HL-60/S4 treated with phorbol 12-myristate 13-acetate at 8.2 ng/mL for 4 days and 3 days (cell line): ENCODE results near the gene WDR87.
"Not testable (repeated sequence)": the region's sequence is repeated elsewhere in the genome, so short reads cannot be mapped to it uniquely, and the experiment has no call there.

ENCODE experiments used
- in situ Hi-C: fragments of 300-500 bp; cut with MboI; formaldehyde crosslinking; loops from 2 replicates; pipeline ENCODE4 v1.15.0; 2022; ENCODE audit warnings: low sequenced_read_pairs

WDR87 gene

GRCh38 chr19:37893845-37894575, 12.4 kb downstream of the WDR87 start:
- in situ Hi-C loops = no loop called here

GRCh38 chr19:37886571-37886970, 19.8 kb downstream of the WDR87 start:
- in situ Hi-C loops = no loop called here

- in situ Hi-C loops = no loop called here
Measured at GRCh38 chr19:37885392-37885791, 21.0 kb downstream of the WDR87 start.

GRCh38 chr19:37877147-37877546, 29.2 kb downstream of the WDR87 start:
- in situ Hi-C loops = no loop called here

GRCh38 chr19:37876032-37876431, 30.4 kb downstream of the WDR87 start:
- in situ Hi-C loops = no loop called here

GRCh38 chr19:37874784-37875183, 31.6 kb downstream of the WDR87 start:
- in situ Hi-C loops = no loop called here

- in situ Hi-C loops = no loop called here
Measured at GRCh38 chr19:37872383-37872782, 34.0 kb downstream of the WDR87 start.

GRCh38 chr19:37869766-37870340, 36.5 kb downstream of the WDR87 start:
- in situ Hi-C loops = no loop called here

- in situ Hi-C loops = no loop called here
Measured at GRCh38 chr19:37867831-37868230, 38.6 kb downstream of the WDR87 start.

- in situ Hi-C loops = not testable (repeated sequence)
Measured at GRCh38 chr19:37865930-37866329, 40.5 kb downstream of the WDR87 start.

GRCh38 chr19:37864501-37864900, 41.9 kb downstream of the WDR87 start:
- in situ Hi-C loops = no loop called here

GRCh38 chr19:37855098-37855497, 51.3 kb downstream of the WDR87 start:
- in situ Hi-C loops = no loop called here

GRCh38 chr19:37845932-37846331, 60.5 kb downstream of the WDR87 start:
- in situ Hi-C loops = no loop called here
